Measurements from ENCODE around the gene AUNIP. TPM values are rescaled to one million over a fixed set of nuclear protein-coding genes. Genes with fewer than 3 reads are reported as not detected.

Gene AUNIP
- total and polyA plus RNA-seq, 2 experiments from 2014 or later = 20.9 to 21.9 TPM

DNA sequence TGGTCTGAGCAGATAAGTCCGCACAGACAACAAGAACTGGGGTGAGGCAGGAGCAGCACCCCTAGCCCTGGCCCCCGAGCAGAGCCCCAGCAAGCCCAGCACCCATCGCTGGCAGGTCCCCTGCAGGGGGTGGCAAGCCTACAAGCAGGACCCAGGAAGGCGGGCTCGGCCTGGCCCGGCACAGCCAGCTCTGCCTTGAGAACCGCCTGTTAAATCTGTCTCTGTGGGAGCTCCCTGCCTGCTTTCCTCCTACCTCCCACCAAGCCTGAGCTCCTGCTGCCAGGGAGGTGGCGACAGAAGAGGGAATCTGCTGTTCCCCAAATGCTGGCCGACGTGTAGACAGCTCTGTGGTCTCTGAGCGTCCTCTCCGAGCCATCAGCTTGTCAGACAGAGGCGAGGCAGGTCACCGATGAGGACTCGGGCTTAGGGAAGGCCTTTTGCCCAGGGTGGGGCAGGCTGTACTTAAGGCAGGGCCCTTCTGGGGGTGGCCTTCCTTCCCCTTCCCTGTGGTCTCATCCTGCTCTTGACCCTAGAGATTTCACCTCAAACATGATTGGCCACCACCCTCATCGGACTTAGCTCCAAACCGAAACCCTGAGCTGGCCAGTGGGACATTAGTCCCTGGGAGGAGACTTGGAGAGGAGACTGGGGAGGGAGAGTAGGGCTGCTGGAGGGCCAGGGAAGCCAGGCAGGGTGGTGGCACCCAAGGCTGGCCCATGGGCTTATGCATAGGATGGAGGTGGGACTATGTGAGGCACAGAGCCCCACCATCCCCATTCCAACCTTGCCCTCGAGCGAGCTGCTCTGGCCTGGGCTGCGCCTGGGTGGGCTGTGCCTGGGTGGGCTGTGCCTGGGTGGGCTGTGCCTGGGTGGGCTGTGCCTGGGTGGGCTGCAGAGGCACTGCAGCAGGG lies 51.5 kb downstream of the AUNIP start:
- Histone ChIP-seq H3F3A (replicated peaks; ENCODE audit: low read depth) (no peaks in the 10 kb centered on the region; the same call in 1 of the 2 replicates), H3K27ac (ENCODE audit: low read depth) (no peak overlapping the region), H2AFZ (no peak overlapping the region), H3K79me2 (replicated peaks; ENCODE audit: insufficient read depth) (no peaks in the 10 kb centered on the region; the same call in 1 of the 2 replicates), H3K4me2 (no peak overlapping the region), H3K27me3 (ENCODE audit: insufficient read depth) (no peaks in the 10 kb centered on the region), H3K4me1 (ENCODE audit: insufficient read depth) (peaks cover 5% of the 10 kb centered on the region), H3K4me3 (no peak overlapping the region), H3K9me2 (ENCODE audit: insufficient read depth) (no peaks in the 10 kb centered on the region), H3K36me3 (ENCODE audit: insufficient read depth) (no peaks in the 10 kb centered on the region), H4K20me1 (replicated peaks; ENCODE audit: insufficient read depth) (peaks cover 2% of the 10 kb centered on the region; the same call in 1 of the 2 replicates)
- H3K4me3 Mint-ChIP-seq = no peak overlapping the region
- no peaks in the 10 kb centered on the region for H3K9me3 Mint-ChIP-seq
- TF ChIP-seq POLR2AphosphoS5 (IDR thresholded peaks at IDR 0.05; ENCODE audit: low read depth) (no peak), EZH2 (IDR thresholded peaks at IDR 0.05; ENCODE audit: low read depth, unreplicated experiment) (no peak), CTCF (conservative IDR thresholded peaks at IDR 0.05; ENCODE audit: low read depth in 2 of 2) (no peak)
- peaks cover 18% of the 10 kb centered on the region for H3K36me3 Mint-ChIP-seq (ENCODE audit: low read depth)
- H3K27ac Mint-ChIP-seq = no peak overlapping the region
- ATAC-seq (no peak), DNase-seq (ENCODE audit: low spot score) (no peak)
- peaks cover 9% of the 10 kb centered on the region; the same call in 2 of the 3 replicates for H3K4me1 Mint-ChIP-seq
- peaks cover 9% of the 10 kb centered on the region for H3K27me3 Mint-ChIP-seq (ENCODE audit: insufficient read depth, low read depth, poor library complexity)

GRCh38 chr1:25806418-25806817 lies 52.8 kb downstream of the AUNIP start:
- no peak overlapping the region for H3K27ac ChIP-seq (ENCODE audit: low read depth)
- Mint-ChIP-seq H3K27me3 (ENCODE audit: insufficient read depth, low read depth, poor library complexity) (peaks cover 6% of the 10 kb centered on the region), H3K4me1 (peaks cover 11% of the 10 kb centered on the region; the same call in 2 of the 3 replicates), H3K36me3 (ENCODE audit: low read depth) (peaks cover 18% of the 10 kb centered on the region), H3K9me3 (no peaks in the 10 kb centered on the region), H3K27ac (no peak overlapping the region), H3K4me3 (no peak overlapping the region)
- H3K4me3 ChIP-seq = no peak overlapping the region
- H3F3A ChIP-seq (replicated peaks; ENCODE audit: low read depth) = peaks cover under 1% of the 10 kb centered on the region; the same call in 1 of the 2 replicates
- H3K79me2 ChIP-seq (replicated peaks; ENCODE audit: insufficient read depth) = peaks cover 6% of the 10 kb centered on the region; the same call in 1 of the 2 replicates
- no peaks in the 10 kb centered on the region for H3K27me3 ChIP-seq (ENCODE audit: insufficient read depth)
- peaks cover 5% of the 10 kb centered on the region for H3K4me1 ChIP-seq (ENCODE audit: insufficient read depth)
- peaks cover 3% of the 10 kb centered on the region; the same call in 1 of the 2 replicates for H4K20me1 ChIP-seq (replicated peaks; ENCODE audit: insufficient read depth)
- H3K9me2 ChIP-seq (ENCODE audit: insufficient read depth) = no peaks in the 10 kb centered on the region
- ATAC-seq (no peak), DNase-seq (ENCODE audit: low spot score) (no peak)
- no peaks in the 10 kb centered on the region for H3K36me3 ChIP-seq (ENCODE audit: insufficient read depth)
- no peak overlapping the region for H3K4me2 ChIP-seq
- no peak overlapping the region for H2AFZ ChIP-seq
- TF ChIP-seq CREB1 (CRISPR knock-in tag; IDR thresholded peaks at IDR 0.05; ENCODE audit: low read depth) = no peak
- TF ChIP-seq STAT1 (IDR thresholded peaks at IDR 0.05; ENCODE audit: unreplicated experiment) = no peak
- TF ChIP-seq EZH2phosphoT487 (IDR thresholded peaks at IDR 0.05; ENCODE audit: unreplicated experiment) = no peak
- no peak for TF ChIP-seq POLR2AphosphoS5 (IDR thresholded peaks at IDR 0.05; ENCODE audit: low read depth)
- no peak for TF ChIP-seq JUNB (IDR thresholded peaks at IDR 0.05; ENCODE audit: unreplicated experiment)
- TF ChIP-seq ZNF462 (CRISPR knock-in tag; IDR thresholded peaks at IDR 0.05) = no peak
- TF ChIP-seq CTCF (conservative IDR thresholded peaks at IDR 0.05; ENCODE audit: low read depth in 2 of 2) = no peak
- no peak for TF ChIP-seq EZH2 (IDR thresholded peaks at IDR 0.05; ENCODE audit: low read depth, unreplicated experiment)

Data from GM23338 (cell line).